K562 (cell line): ENCODE results near the gene ALOX5. TPM values are rescaled to one million over a fixed set of nuclear protein-coding genes. Genes with fewer than 3 reads are reported as not detected.
A peak's percentile ranks its signal among the peaks of the same experiment; 100 is the strongest.

ENCODE experiments used
- ATAC-seq: fragments of 200-7000 bp; cut with Tn5 transposase; 3 replicates; pipeline ENCODE4 v1.9.1; 2020; ENCODE audit warnings: moderate library complexity
- BruUV-seq: library from RNA; stranded (reverse); fragments of 400-500 nt; replicated peaks from 2 replicates; lab custom pipeline; 2021; lab: Mats Ljungman, UMichigan
- CTCF ChIA-PET: fragments of 300-600 bp; formaldehyde crosslinking; extraction: SDS; loops from one replicate; lab custom pipeline; 2021; ENCODE audit warnings: low intra/inter-chr PET ratio; lab: Yijun Ruan, JAX
- POLR2A ChIA-PET: fragments of 300-600, 350-650 bp; sonication (Branson Sonifier 250); formaldehyde crosslinking; extraction: SDS; loops from one replicate; lab custom pipeline; 2021; ENCODE audit warnings: antibody characterized with exemption, inconsistent platforms; lab: Yijun Ruan, JAX
- DNase-seq, 4 experiments: peaks; one replicate each; pipeline versions ENCODE4 v3.0.0 to v3.0.0-alpha.2; 2011 to 2018; ENCODE audit warnings: low spot score in 3 of 4, mixed read lengths in 3 of 4; ENCODE audit errors: extremely low read depth in 1 of 4
- FAIRE-seq: peaks from 2 replicates; lab custom pipeline; 2011; peaks lifted over from hg19 to GRCh38; lab: Jason Lieb, UNC
- H2AFZ ChIP-seq: 2 replicates; pipeline ENCODE4 v1.6.0; 2011; ENCODE audit warnings: low read depth, low read length, control low read depth, inconsistent platforms
- H3K27ac ChIP-seq: fragments of 200-600 bp; 3 replicates; pipeline ENCODE4 v1.8.0; 2011; ENCODE audit warnings: low read depth, mild to moderate bottlenecking, control low read depth, inconsistent platforms, low read length, moderate library complexity, mixed read lengths; ENCODE audit errors: extremely low read depth
- H3K27me3 ChIP-seq, 2 experiments: fragments of 300-600 bp in 1 of 2; 2 replicates in 1 of 2; 3 replicates in 1 of 2; pipeline versions ENCODE4 v1.6.0 to v1.8.0; 2011; ENCODE audit warnings: inconsistent platforms in 2 of 2, low read length in 2 of 2, mild to moderate bottlenecking in 1 of 2, mixed read lengths in 1 of 2, moderate library complexity in 1 of 2; ENCODE audit not compliant: control insufficient read depth in 2 of 2, insufficient read depth in 2 of 2
- H3K36me3 ChIP-seq: fragments of 300-600 bp; 3 replicates; pipeline ENCODE4 v1.8.0; 2011; ENCODE audit warnings: mild to moderate bottlenecking, low read length, inconsistent platforms; ENCODE audit not compliant: control insufficient read depth, insufficient read depth
- H3K4me1 ChIP-seq, 2 experiments: fragments of 200-600 bp in 1 of 2; replicated peaks in 1 of 2; 2 replicates in 1 of 2; 3 replicates in 1 of 2; pipeline versions ENCODE4 v1.5.1 to v1.8.0; 2011; ENCODE audit warnings: inconsistent platforms in 2 of 2, low read length in 2 of 2, mild to moderate bottlenecking in 1 of 2, mixed read lengths in 1 of 2, moderate library complexity in 1 of 2; ENCODE audit not compliant: control insufficient read depth in 2 of 2, insufficient read depth in 2 of 2
- H3K4me2 ChIP-seq: 2 replicates; pipeline ENCODE4 v1.6.1; 2011; ENCODE audit warnings: low read length, control low read depth, inconsistent platforms, mixed read lengths; ENCODE audit not compliant: insufficient read depth
- H3K4me3 ChIP-seq: fragments of 200-600 bp; sonication (generic), shearing (Covaris generic); 2 replicates; pipeline ENCODE4 v1.5.1; 2016; ENCODE audit warnings: control low read depth, inconsistent platforms
- H3K79me2 ChIP-seq: fragments of 200-600 bp; 3 replicates; pipeline ENCODE4 v1.8.0; 2011; ENCODE audit warnings: low read length, inconsistent platforms; ENCODE audit not compliant: control insufficient read depth, insufficient read depth
- H3K9ac ChIP-seq, 2 experiments: 2 replicates each; pipeline versions ENCODE4 v1.6.0 to v1.6.1; 2011; ENCODE audit warnings: low read depth in 2 of 2, low read length in 2 of 2, control low read depth in 1 of 2, inconsistent platforms in 1 of 2, mild to moderate bottlenecking in 1 of 2, mixed read lengths in 1 of 2; ENCODE audit not compliant: insufficient read depth in 1 of 2
- H3K9me1 ChIP-seq: one replicate; pipeline ENCODE4 v1.6.0; 2011; ENCODE audit warnings: inconsistent platforms, mild to moderate bottlenecking, low read length, moderate library complexity; ENCODE audit not compliant: control insufficient read depth, insufficient read depth
- H3K9me3 ChIP-seq: replicated peaks from 2 replicates; pipeline ENCODE4 v1.5.1; 2011; ENCODE audit warnings: low read depth, low read length, inconsistent platforms; ENCODE audit not compliant: control insufficient read depth, insufficient read depth
- H4K20me1 ChIP-seq: replicated peaks from 2 replicates; pipeline ENCODE4 v1.6.1; 2011; ENCODE audit warnings: low read length, inconsistent platforms, mixed read lengths; ENCODE audit not compliant: control insufficient read depth, insufficient read depth
- MEIS2 ChIP-seq: fragments of 450-650 bp; IDR thresholded peaks from 2 replicates; pipeline ENCODE4 v1.6.1; 2014; ENCODE audit warnings: mild to moderate bottlenecking; ENCODE audit not compliant: partially characterized antibody
- NONO ChIP-seq, 2 experiments: fragments of 200-400 bp in 1 of 2; fragments of 450-650 bp in 1 of 2; formaldehyde crosslinking in 1 of 2; IDR thresholded peaks; 2 replicates each; pipeline ENCODE4 v1.6.1; 2017; ENCODE audit warnings: low read depth in 2 of 2, mild to moderate bottlenecking in 2 of 2, moderate library complexity in 2 of 2, low read length in 1 of 2
- PCBP1 ChIP-seq: fragments of 200-400 bp; formaldehyde crosslinking; IDR thresholded peaks from 2 replicates; pipeline ENCODE4 v1.6.1; 2018; ENCODE audit warnings: mild to moderate bottlenecking, low read depth, low read length; ENCODE audit not compliant: poor library complexity, severe bottlenecking
- POLR2AphosphoS2 ChIP-seq: IDR thresholded peaks from 2 replicates; pipeline ENCODE4 v1.6.1; 2012; ENCODE audit warnings: low read length, improper control_type of control experiment
- RCOR1 ChIP-seq, 2 experiments: IDR thresholded peaks; 2 replicates each; pipeline ENCODE4 v1.6.1; 2012; ENCODE audit warnings: low read depth in 2 of 2, low read length in 2 of 2, borderline replicate concordance in 1 of 2, improper control_type of control experiment in 1 of 2
- RFX7 ChIP-seq: fragments of 250-450 bp; sonication (Bioruptor Pico); IDR thresholded peaks from 2 replicates; pipeline ENCODE4 v1.5.1; 2021; ENCODE audit warnings: mild to moderate bottlenecking
- SMC3 ChIP-seq: conservative IDR thresholded peaks from 2 replicates; pipeline ENCODE4 v1.6.1; 2011; ENCODE audit warnings: low read depth, low read length, improper control_type of control experiment; ENCODE audit not compliant: insufficient read depth
- SRSF7 ChIP-seq: fragments of 200-400 bp; formaldehyde crosslinking; optimal IDR thresholded peaks from 2 replicates; pipeline ENCODE3; 2017; ENCODE audit warnings: mild to moderate bottlenecking, low read depth, low read length
- TBL1XR1 ChIP-seq, 2 experiments: IDR thresholded peaks; 2 replicates each; pipeline ENCODE4 v1.6.1; 2012; ENCODE audit warnings: improper control_type of control experiment in 2 of 2, low read length in 2 of 2, mild to moderate bottlenecking in 1 of 2
- ZMIZ1 ChIP-seq, 2 experiments: fragments of 150-350 bp in 1 of 2; IDR thresholded peaks; 2 replicates each; pipeline ENCODE4 v1.6.1; 2012 to 2016; ENCODE audit warnings: low read depth in 2 of 2, low read length in 2 of 2, mild to moderate bottlenecking in 1 of 2, moderate library complexity in 1 of 2
- ZNF699 ChIP-seq: fragments of 250-450 bp; sonication (Bioruptor Pico); IDR thresholded peaks from 2 replicates; pipeline ENCODE4 v1.8.0; 2021; ENCODE audit warnings: mild to moderate bottlenecking, moderate library complexity; ENCODE audit not compliant: insufficient replicate concordance
- WGBS: fragments of 100-300 bp; shearing (Covaris generic); methylation state at CpG from one replicate; pipeline ENCODE4 v1.1.6; 2016; ENCODE audit warnings: low coverage, mixed read lengths; ENCODE audit not compliant: insufficient coverage; ENCODE audit errors: missing lambda C conversion rate; 5-methylcytosine and 5-hydroxymethylcytosine counted together
- in situ Hi-C: fragments of 300-500 bp; cut with MboI; formaldehyde crosslinking; loops from 4 replicates; pipeline ENCODE4 v1.15.0; 2018; ENCODE audit warnings: inconsistent platforms, mixed read lengths
- intact Hi-C: fragments of 100-400 bp; cut with micrococcal nuclease; formaldehyde crosslinking; loops from 2 replicates; pipeline ENCODE4 v1.14.2; 2022
- polyA plus RNA-seq, 8 experiments: library from polyadenylated mRNA; depleted of rRNA in 4 of 8; stranded (reverse) in 5 of 8; unstranded in 3 of 8; fragments of >200 nt; fragmentation: Nextera tagmentation in 2 of 8; fragmentation: Illumina TruSeq in 1 of 8; extraction: Ambion mirVana in 2 of 8; extraction: Trizol in 1 of 8; gene quantifications; 2 replicates each; pipeline versions ENCODE4 v1.2.1 to v1.2.3, GENCODE V29; 2011 to 2014; ENCODE audit warnings: inconsistent platforms in 1 of 8, missing spikeins in 1 of 8
- total RNA-seq, 7 experiments: library from RNA; depleted of rRNA in 6 of 7; stranded (reverse); fragments of >200 nt in 6 of 7; fragmentation: Illumina TruSeq in 2 of 7; extraction: Trizol in 2 of 7; gene quantifications; 2 replicates each; pipeline versions ENCODE4 v1.2.1 to v1.2.3, GENCODE V29; 2011 to 2021; ENCODE audit warnings: low replicate concordance in 1 of 7

ALOX5 gene
- total and polyA plus RNA-seq, 9 of the 15 experiments (the other 6 are each of a cell fraction or from before 2014, with no cell fraction given): 0.10 to 2.4 (median 1.4) TPM

GRCh38 chr10:45442662-45443061 is 68.6 kb downstream of the ALOX5 start (continued):
- TF ChIP-seq SMC3: peak; percentile 49

- Histone ChIP-seq H3K9me1 (no peaks in the 10 kb centered on the region), H3K9ac (no peak overlapping the region), H2AFZ (no peak overlapping the region), H4K20me1 (no peaks in the 10 kb centered on the region), H3K79me2 (no peaks in the 10 kb centered on the region), H3K27ac (no peak overlapping the region), H3K27me3 (no peaks in the 10 kb centered on the region; a peak in 1 of 5 replicates), H3K36me3 (no peaks in the 10 kb centered on the region), H3K4me2 (no peak overlapping the region), H3K4me3 (no peak overlapping the region), H3K9me3 (no peaks in the 10 kb centered on the region), H3K4me1 (peaks cover 8 to 38% of the 10 kb centered on the region in 2 experiments; a peak in 4 of 5 replicates)
- BruUV-seq: no TSS peak
- POLR2A ChIA-PET: interaction anchor here (0.6 kb wide), 1 partner anchor 58 kb away, joined by 3 read pairs; no protein-coding TSS in a partner anchor
- CTCF ChIA-PET: no interaction called here
- in situ Hi-C loops (no loop called here), intact Hi-C loops (no loop called here)
- FAIRE-seq (no peak), DNase-seq (no peak), ATAC-seq (no peak)
- 65% methylated on average over 44 of the region's 76 CpGs for WGBS
- no peak for TF ChIP-seq ZNF699
- TF ChIP-seq RFX7: no peak
- TF ChIP-seq RCOR1 (IDR thresholded peaks at IDR 0.05; ENCODE audit: borderline replicate concordance in 1 of 2, low read depth in 2 of 2, low read length in 2 of 2): no peak
- no peak for TF ChIP-seq MEIS2
- TF ChIP-seq TBL1XR1 (IDR thresholded peaks at IDR 0.05; ENCODE audit: low read length in 2 of 2): no peak
- TF ChIP-seq SRSF7: no peak
- no peak for TF ChIP-seq NONO (IDR thresholded peaks at IDR 0.05; ENCODE audit: low read depth in 2 of 2, low read length in 1 of 2)
- TF ChIP-seq ZMIZ1 (IDR thresholded peaks at IDR 0.05; ENCODE audit: low read depth in 2 of 2, low read length in 2 of 2): no peak
- TF ChIP-seq POLR2AphosphoS2: no peak
- TF ChIP-seq PCBP1: no peak
Measured at GRCh38 chr10:45443101-45444009, 69.3 kb downstream of the ALOX5 start.
